Stimulated activated CD4-positive, alpha-beta T cell treated with anti-CD3 and anti-CD28 coated beads, Interleukin-15, amount 100 ng/mL, for 48 hours (primary cell): ENCODE results near the gene POLR1E.

ENCODE experiments used
- DNase-seq, 2 donors: peaks; one replicate each; pipeline ENCODE4 v3.0.0-alpha.2; 2020; ENCODE audit warnings: low read depth in 2 of 2

Gene POLR1E

DNA sequence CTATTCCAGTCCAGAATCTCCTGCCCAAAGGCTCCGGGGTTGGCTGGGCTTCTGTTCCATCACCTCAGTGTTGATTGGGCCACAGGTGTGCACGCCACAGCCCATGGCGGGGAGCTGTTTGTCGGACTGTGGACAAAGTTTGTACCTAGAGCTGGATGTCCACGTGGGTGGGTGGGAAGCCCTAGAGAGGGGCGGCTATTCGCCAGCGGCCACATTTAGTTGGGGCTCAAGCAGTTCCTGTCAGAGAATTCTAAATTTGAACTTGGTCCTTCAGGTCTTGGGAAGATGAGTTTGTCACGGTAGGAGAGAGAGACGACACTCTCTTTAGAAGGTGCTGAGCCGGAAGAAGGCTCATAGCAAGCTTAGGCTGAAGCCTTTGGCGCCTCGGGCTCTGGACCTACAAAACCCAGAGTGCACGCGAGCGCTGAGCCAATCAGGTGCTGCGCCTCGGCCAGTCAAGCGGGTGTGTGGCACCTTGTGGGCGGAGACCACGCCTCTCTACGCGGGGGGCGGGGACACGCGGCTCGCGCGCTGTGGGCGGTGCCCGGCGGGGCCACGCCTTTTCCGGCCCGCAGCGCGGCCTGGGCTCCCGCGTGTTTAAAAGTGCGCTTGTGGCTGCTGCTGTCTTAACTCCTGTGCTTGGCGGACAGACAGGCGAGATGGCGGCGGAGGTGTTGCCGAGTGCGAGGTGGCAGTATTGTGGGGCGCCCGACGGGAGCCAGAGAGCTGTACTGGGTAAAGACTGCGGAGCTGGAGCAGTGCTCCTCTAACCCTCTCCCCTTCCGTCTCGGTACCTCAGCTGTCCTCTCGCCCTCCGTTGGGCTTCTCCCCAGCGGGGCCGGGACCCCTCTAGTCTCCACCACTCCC is at the start of gene POLR1E:
Gene POLR1E, plus strand, starts transcription at position 560 of the 867 bp plus-strand sequence. Its CDS starts 100 bp downstream, at position 660.
- peak; percentile 95 to 96 for DNase-seq

DNA sequence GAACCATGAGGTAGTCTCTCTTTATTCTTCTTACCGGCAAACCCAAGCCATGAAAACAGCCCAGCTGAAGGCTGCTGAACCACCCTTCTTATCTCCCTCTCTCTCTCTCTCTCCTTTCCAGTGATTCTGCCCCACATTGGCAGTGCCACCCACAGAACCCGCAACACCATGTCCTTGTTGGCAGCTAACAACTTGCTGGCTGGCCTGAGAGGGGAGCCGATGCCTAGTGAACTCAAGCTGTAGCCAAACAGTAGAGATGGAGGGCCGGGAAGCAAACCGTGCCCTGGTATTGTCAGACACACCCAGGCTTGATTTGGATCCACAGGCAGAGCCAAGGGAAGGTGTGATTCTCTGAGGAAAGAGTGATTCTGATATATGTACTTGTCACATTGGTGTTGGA is 49.2 kb upstream of the POLR1E start:
- DNase-seq, result no peak

DNA sequence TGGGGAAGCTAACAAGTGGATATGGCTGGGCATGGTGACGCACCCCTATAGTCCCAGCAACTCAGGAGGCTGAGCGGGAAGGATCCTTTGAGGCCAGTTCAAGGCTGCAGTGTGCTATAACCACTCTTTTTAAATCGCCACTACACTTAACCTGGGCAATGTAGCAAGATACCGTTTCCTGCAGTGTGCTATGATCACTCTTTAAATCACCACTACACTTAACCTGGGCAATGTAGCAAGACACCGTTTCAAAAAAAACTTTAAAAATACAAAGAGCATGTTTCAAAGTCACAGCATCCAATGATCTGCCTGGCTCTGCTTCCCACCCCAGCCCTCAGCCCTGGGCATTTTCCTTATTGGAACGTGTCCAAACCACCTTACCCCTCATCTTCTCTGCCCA is 48.7 kb upstream of the POLR1E start:
- DNase-seq, result no peak

DNA sequence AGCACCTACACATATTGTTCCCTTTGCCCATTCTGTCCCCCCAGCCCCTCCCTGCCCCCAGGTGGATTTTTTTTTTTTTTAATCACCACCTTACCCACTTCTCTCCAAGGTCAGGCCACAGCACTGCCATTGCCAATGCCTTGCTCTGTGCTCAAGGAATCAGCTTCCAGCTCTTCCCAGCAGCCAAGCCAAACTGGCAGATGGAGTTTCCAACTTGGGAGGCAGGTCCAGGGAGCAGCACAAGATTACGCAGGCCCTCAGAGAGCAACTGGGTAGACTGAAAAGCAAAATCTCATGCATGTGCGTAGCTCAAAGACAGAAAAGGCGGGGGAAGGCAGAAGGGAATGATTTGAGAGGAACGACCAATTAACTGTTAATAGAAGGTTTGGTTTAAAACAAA is 48.1 kb upstream of the POLR1E start:
- DNase-seq, result no peak

DNA sequence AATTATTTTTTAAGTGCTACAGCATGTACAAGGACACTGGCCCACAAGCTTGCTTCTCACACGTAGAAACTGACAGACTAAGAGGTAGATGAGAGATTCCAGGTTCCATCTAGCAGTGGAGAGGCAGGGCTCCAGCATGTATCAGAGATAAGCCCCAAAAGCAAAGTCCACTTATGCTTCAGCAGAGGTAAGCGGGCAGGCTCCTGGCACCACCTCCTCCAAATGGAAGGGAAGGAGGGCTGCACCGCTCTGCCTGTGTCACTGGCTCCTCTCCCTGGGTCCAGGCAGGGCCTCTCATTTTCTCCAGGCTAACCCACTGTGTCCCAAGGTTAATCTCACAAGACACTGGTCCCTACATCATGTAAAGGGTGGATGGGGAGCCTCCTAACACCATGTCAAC is 47.4 kb upstream of the POLR1E start:
- DNase-seq, result no peak

GRCh38 chr9:37441776-37442370 is 43.9 kb upstream of the POLR1E start:
- no peak for DNase-seq

- DNase-seq, result no peak
Observed at GRCh38 chr9:37442556-37442955, 43.2 kb upstream of the POLR1E start.

- no peak for DNase-seq
Observed at GRCh38 chr9:37443566-37443965, 42.2 kb upstream of the POLR1E start.

GRCh38 chr9:37444890-37445289 is 40.9 kb upstream of the POLR1E start:
- DNase-seq, result no peak

DNA sequence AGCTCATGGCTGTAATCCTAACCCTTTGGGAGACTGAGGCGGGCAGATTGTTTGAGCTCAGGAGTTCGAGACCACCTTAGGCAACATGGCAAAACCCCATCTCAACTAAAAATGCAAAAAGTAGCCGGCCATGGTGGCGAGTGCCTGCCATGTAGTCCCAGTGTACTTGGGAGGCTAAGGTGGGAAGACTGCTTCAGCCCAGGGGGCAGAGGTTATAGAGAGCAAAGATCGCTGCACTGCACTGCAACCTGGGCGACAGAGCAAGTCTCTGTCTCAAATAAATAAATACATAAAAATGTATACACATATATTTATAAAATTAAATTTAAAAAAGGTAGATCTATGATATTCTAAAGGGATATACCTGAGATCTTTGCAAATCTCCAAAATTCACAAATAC is 39.9 kb upstream of the POLR1E start:
- no peak for DNase-seq

GRCh38 chr9:37446401-37446800 is 39.3 kb upstream of the POLR1E start:
- no peak for DNase-seq

- DNase-seq, result no peak
Observed at GRCh38 chr9:37447111-37447510, 38.6 kb upstream of the POLR1E start.

DNA sequence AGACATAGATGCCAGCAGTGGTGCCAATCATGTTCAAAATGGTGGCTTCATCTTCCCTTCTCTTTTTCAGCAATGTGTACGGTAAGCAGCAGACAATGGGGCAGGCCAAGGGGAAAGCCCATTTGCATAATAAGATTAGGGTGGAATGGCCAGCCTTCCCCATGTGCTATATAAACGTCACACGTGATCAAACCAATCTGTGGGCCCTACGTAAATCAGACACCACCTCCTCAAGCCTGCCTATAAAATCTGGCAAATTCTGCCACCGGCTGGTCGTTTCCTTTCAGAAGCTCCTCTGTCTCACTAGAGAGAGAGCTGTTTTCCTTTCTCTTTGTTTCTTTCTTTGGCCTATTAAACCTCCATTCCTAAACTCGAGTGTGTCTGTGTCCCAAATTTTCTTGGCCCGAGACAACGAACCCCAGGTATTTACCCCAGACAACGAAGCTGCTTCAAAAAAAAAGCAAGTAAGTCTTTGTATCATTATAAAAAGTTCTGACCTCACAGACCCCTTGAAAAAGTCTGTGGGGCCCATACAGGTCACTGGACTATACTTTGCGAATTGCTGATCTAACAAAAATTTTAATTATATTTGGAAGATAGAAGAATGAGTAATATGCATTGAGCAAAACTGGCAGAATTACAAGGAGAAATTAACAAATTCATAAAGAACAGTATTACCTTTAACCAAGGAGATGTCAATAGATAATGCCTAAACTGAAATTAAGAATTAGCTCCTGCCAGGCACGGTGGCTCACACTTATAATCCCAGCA is 35.7 kb upstream of the POLR1E start:
- no peak for DNase-seq

- no peak for DNase-seq
Observed at GRCh38 chr9:37451628-37452027, 34.1 kb upstream of the POLR1E start.

GRCh38 chr9:37452611-37453010 is 33.1 kb upstream of the POLR1E start:
- no peak for DNase-seq

- DNase-seq, result no peak
Observed at GRCh38 chr9:37453827-37454226, 31.9 kb upstream of the POLR1E start.

GRCh38 chr9:37454238-37454637 is 31.5 kb upstream of the POLR1E start:
- DNase-seq, result no peak

- no peak for DNase-seq
Observed at GRCh38 chr9:37455884-37456647, 29.7 kb upstream of the POLR1E start.

DNA sequence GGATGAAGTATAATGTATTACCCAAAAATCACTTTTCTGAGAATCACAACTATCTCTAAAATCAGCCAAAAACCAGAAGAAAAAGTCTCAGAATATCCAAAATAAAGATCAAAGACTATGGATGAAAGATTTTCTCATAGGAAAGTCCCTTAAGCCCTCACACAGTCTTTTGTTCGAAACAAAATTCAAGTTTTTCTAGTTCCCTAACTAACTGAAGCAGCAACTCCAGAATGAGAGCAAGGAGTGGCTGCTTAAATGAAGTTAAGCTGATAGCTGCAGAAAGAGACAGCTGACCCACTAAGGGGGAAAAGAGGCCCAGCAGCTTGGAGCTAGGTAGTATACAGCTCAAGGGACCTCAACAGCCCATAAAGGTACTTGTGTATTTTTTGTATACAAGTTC is 28.9 kb upstream of the POLR1E start:
- DNase-seq, result no peak

DNA sequence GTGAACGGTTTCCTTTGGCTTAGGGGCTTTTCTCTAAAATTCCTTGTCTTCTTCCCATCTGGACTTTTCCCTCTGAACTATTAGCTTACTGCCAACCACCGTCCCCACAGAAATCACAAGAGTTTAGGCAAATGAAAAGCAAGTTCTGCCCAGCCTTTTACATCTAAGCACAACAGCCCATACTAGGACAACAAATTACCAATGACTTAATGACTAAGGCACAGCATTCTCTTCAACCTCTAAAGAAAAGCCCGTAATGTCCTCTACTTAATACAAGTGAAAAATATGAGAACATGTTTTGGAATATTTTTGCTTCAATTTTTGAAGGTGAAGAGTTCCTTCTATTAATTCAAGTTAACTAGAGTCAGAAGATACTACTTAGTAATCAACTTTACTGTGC is 21.7 kb upstream of the POLR1E start:
- no peak for DNase-seq

- peak; percentile 50 to 55 for DNase-seq
Observed at GRCh38 chr9:37464426-37465248, 21.1 kb upstream of the POLR1E start.
